HepG2 (cell line): ENCODE results near the gene GPATCH3. TPM values are rescaled to one million over a fixed set of nuclear protein-coding genes. Genes with fewer than 3 reads are reported as not detected.
A peak's percentile ranks its signal among the peaks of the same experiment; 100 is the strongest.

ENCODE experiments used
- AGO2 ChIP-seq: fragments of 200-400 bp; formaldehyde crosslinking; optimal IDR thresholded peaks from 2 replicates; pipeline ENCODE3; 2017; ENCODE audit warnings: mild to moderate bottlenecking, low read depth, low read length, moderate library complexity
- ELF1 ChIP-seq: sonication (generic); formaldehyde crosslinking; IDR thresholded peaks from 2 replicates; pipeline ENCODE4 v1.4.0; 2020; ENCODE audit warnings: missing genetic modification reagents
- HMGA1 ChIP-seq: sonication (generic); formaldehyde crosslinking; conservative IDR thresholded peaks from 2 replicates; pipeline ENCODE4 v1.4.0; 2020; ENCODE audit warnings: missing genetic modification reagents
- KDM1A ChIP-seq: IDR thresholded peaks from 2 replicates; pipeline ENCODE4 v1.6.1; 2016; ENCODE audit warnings: missing compliant biosample characterization
- KLF16 ChIP-seq, 2 experiments: sonication (generic) in 1 of 2; formaldehyde crosslinking in 1 of 2; IDR thresholded peaks; 2 replicates each; pipeline versions ENCODE4 v1.6.1 to v1.8.0; 2016 to 2023; ENCODE audit warnings: missing genetic modification reagents in 2 of 2, missing compliant biosample characterization in 1 of 2
- KLF6 ChIP-seq: IDR thresholded peaks from 2 replicates; pipeline ENCODE4 v1.8.0; 2016; ENCODE audit warnings: missing biosample characterization, missing genetic modification reagents
- NCOA5 ChIP-seq: sonication (generic); formaldehyde crosslinking; IDR thresholded peaks from 2 replicates; pipeline ENCODE4 v1.4.0; 2020; ENCODE audit warnings: missing genetic modification reagents
- NKX3-1 ChIP-seq: sonication (generic); formaldehyde crosslinking; IDR thresholded peaks from 2 replicates; pipeline ENCODE4 v1.5.0; 2020; ENCODE audit warnings: missing genetic modification reagents
- PAF1 ChIP-seq: IDR thresholded peaks from 2 replicates; pipeline ENCODE4 v1.6.1; 2016; ENCODE audit warnings: missing genetic modification reagents, missing compliant biosample characterization
- POLR2A ChIP-seq, 2 experiments: IDR thresholded peaks; 2 replicates each; pipeline ENCODE4 v1.6.1; 2011; ENCODE audit warnings: low read depth in 2 of 2, low read length in 2 of 2, mild to moderate bottlenecking in 1 of 2, moderate library complexity in 1 of 2; ENCODE audit not compliant: insufficient read depth in 1 of 2
- RFXANK ChIP-seq: IDR thresholded peaks from 2 replicates; pipeline ENCODE4 v1.6.1; 2016
- SP2 ChIP-seq: sonication (generic); formaldehyde crosslinking; IDR thresholded peaks from 2 replicates; pipeline ENCODE4 v1.5.1; 2020; ENCODE audit warnings: mild to moderate bottlenecking, missing genetic modification reagents
- SRF ChIP-seq: IDR thresholded peaks from 2 replicates; pipeline ENCODE4 v1.6.1; 2011; ENCODE audit warnings: mild to moderate bottlenecking, low read depth, low read length, moderate library complexity
- THAP11 ChIP-seq: IDR thresholded peaks from 2 replicates; pipeline ENCODE4 v1.6.1; 2016; ENCODE audit warnings: missing biosample characterization, missing genetic modification reagents
- THYN1 ChIP-seq: sonication (generic); formaldehyde crosslinking; IDR thresholded peaks from 2 replicates; pipeline ENCODE4 v1.8.1; 2023; ENCODE audit warnings: low read depth, mild to moderate bottlenecking, moderate library complexity, missing genetic modification reagents, borderline replicate concordance
- ZNF124 ChIP-seq: sonication (generic); formaldehyde crosslinking; IDR thresholded peaks from 2 replicates; pipeline ENCODE4 v1.4.0; 2020; ENCODE audit warnings: missing genetic modification reagents
- ZNF3 ChIP-seq: IDR thresholded peaks from 2 replicates; pipeline ENCODE4 v1.7.0; 2017; ENCODE audit warnings: inconsistent platforms
- ZNF350 ChIP-seq: sonication (generic); formaldehyde crosslinking; IDR thresholded peaks from 2 replicates; pipeline ENCODE4 v1.4.0; 2020; ENCODE audit warnings: mild to moderate bottlenecking, low read depth, missing genetic modification reagents, borderline replicate concordance
- ZNF430 ChIP-seq: sonication (generic); formaldehyde crosslinking; IDR thresholded peaks from 2 replicates; pipeline ENCODE4 v1.9.0; 2021; ENCODE audit warnings: mild to moderate bottlenecking, missing genetic modification reagents
- ZNF446 ChIP-seq: sonication (generic); formaldehyde crosslinking; IDR thresholded peaks from 2 replicates; pipeline ENCODE4 v1.5.0; 2020; ENCODE audit warnings: mild to moderate bottlenecking, missing genetic modification reagents
- ZNF547 ChIP-seq: sonication (generic); formaldehyde crosslinking; IDR thresholded peaks from 2 replicates; pipeline ENCODE4 v1.5.1; 2020; ENCODE audit warnings: mild to moderate bottlenecking, missing genetic modification reagents
- ZNF652 ChIP-seq: IDR thresholded peaks from 2 replicates; pipeline ENCODE4 v1.6.1; 2016; ENCODE audit warnings: low read depth, borderline replicate concordance
- polyA plus RNA-seq, 8 experiments: library from polyadenylated mRNA; depleted of rRNA in 3 of 8; stranded (reverse) in 7 of 8; unstranded in 1 of 8; fragments of >200 nt; fragmentation: Illumina TruSeq in 4 of 8; extraction: Trizol in 4 of 8; gene quantifications; 2 replicates each; pipeline versions ENCODE4 v1.2.1 to v1.2.3, GENCODE V29; 2011 to 2016; ENCODE audit warnings: low read depth in 4 of 8, missing spikeins in 1 of 8, mixed read lengths in 1 of 8; ENCODE audit not compliant: insufficient read depth in 1 of 8
- total RNA-seq, 5 experiments: library from RNA; depleted of rRNA; stranded (reverse); fragments of >200 nt; fragmentation: Illumina TruSeq; extraction: Trizol; gene quantifications; 2 replicates each; pipeline ENCODE4 v1.2.3, GENCODE V29; 2016; ENCODE audit warnings: low read depth in 1 of 5
- TF ChIP-seq, protein P1 (sequence below): IDR thresholded peaks from 2 replicates; pipeline ENCODE4 v1.6.1; 2016; ENCODE audit warnings: missing biosample characterization, missing genetic modification reagents, low read depth
- TF ChIP-seq, protein P2 (sequence below): sonication (generic); formaldehyde crosslinking; IDR thresholded peaks from 2 replicates; pipeline ENCODE4 v1.4.0; 2020; ENCODE audit warnings: mild to moderate bottlenecking, missing genetic modification reagents
- TF ChIP-seq, protein P3 (sequence below): sonication (generic); formaldehyde crosslinking; IDR thresholded peaks from 2 replicates; pipeline ENCODE4 v1.5.1; 2020; ENCODE audit warnings: mild to moderate bottlenecking, missing genetic modification reagents, borderline replicate concordance

GPATCH3 gene
- total and polyA plus RNA-seq, 2 of the 13 experiments (the other 11 are each of a cell fraction or from before 2014, with no cell fraction given) = 8.3 to 11.0 TPM

DNA sequence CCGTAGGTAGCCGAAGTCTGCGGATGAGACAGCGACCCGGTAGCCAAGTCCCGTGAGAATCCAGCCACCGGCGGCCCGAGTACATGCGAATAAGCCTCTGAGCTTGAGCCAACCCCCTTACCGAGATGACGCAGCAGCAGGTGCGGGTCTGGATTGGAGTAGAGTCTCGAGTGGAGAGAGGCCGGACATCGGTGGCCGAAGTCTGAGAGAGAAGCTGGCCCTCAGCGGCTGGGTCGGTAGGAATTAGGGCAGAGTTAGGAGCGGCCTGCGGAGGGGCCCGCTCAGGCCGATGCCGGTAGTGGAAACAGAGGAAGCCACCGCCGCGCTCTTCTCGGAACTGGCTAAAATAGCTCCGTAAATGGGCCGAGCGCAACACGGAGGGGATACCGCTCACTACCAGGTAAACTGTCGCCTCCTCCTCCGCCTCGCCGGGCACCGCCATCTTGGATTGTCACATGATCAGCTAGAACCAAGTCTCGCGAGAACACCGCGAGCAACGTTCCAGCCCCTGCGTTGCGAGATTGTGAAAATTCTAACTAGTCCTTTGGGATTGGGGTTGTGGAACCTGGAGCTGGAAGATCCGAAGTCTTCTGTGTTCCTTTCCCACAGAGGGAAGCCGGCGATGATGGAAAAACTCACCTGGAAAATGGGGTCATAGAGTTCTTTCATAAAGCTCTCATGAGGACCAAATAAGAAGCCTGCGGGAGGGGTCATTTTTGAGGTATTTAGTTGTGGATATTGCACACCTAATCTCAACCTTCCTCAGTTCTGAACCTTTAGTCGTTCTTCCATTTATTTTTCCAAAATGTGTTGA lies at the start of gene GPATCH3 (continued):
- TF ChIP-seq ELF1 (CRISPR knock-in tag) (peak; percentile 60; the same call in 1 of the 2 replicates), ZNF124 (CRISPR knock-in tag) (no peak; the same call in 1 of the 2 replicates), NCOA5 (CRISPR knock-in tag) (no peak), HMGA1 (CRISPR knock-in tag) (no peak), ZNF446 (CRISPR knock-in tag) (no peak), AGO2 (peak; percentile 57), KDM1A (no peak), ZNF430 (CRISPR knock-in tag) (peak; percentile 39; the same call in 1 of the 2 replicates), POLR2A (IDR thresholded peaks at IDR 0.05; ENCODE audit: insufficient read depth in 1 of 2, low read depth in 2 of 2, low read length in 2 of 2) (peak; percentile 79 to 98), SP2 (CRISPR knock-in tag) (no peak), PAF1 (CRISPR knock-in tag) (no peak), THYN1 (CRISPR knock-in tag) (0 out of 2 replicates have a peak, but pooled peaks have one; percentile 70), THAP11 (CRISPR knock-in tag) (peak; percentile 89), KLF6 (peak; percentile 55; the same call in 1 of the 2 replicates), KLF16 (CRISPR knock-in tag; IDR thresholded peaks at IDR 0.05) (peak in 1 of 2 experiments; percentile 82; a peak in 1 of 4 replicates), ZNF547 (CRISPR knock-in tag) (no peak), ZNF350 (CRISPR knock-in tag) (no peak; the same call in 1 of the 2 replicates), RFXANK (CRISPR knock-in tag) (no peak; the same call in 1 of the 2 replicates), ZNF652 (CRISPR knock-in tag) (no peak; the same call in 1 of the 2 replicates), NKX3-1 (CRISPR knock-in tag) (no peak), ZNF3 (CRISPR knock-in tag) (no peak), SRF (no peak)
- TF ChIP-seq, protein P1, sequence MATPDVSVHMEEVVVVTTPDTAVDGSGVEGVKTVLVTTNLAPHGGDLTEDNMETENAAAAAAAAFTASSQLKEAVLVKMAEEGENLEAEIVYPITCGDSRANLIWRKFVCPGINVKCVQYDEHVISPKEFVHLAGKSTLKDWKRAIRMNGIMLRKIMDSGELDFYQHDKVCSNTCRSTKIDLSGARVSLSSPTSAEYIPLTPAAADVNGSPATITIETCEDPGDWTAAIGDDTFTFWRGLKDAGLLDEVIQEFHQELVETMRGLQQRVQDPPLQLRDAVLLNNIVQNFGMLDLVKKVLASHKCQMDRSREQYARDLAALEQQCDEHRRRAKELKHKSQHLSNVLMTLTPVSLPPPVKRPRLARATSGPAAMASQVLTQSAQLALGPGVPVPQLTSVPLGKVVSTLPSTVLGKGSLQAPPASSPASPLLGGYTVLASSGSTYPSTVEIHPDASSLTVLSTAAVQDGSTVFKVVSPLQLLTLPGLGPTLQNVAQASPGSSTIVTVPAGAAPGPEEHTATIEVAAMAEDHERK = peak; percentile 56; the same call in 1 of the 2 replicates
- TF ChIP-seq, protein P2, sequence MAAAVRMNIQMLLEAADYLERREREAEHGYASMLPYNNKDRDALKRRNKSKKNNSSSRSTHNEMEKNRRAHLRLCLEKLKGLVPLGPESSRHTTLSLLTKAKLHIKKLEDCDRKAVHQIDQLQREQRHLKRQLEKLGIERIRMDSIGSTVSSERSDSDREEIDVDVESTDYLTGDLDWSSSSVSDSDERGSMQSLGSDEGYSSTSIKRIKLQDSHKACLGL (CRISPR knock-in tag) = no peak
- TF ChIP-seq, protein P3, sequence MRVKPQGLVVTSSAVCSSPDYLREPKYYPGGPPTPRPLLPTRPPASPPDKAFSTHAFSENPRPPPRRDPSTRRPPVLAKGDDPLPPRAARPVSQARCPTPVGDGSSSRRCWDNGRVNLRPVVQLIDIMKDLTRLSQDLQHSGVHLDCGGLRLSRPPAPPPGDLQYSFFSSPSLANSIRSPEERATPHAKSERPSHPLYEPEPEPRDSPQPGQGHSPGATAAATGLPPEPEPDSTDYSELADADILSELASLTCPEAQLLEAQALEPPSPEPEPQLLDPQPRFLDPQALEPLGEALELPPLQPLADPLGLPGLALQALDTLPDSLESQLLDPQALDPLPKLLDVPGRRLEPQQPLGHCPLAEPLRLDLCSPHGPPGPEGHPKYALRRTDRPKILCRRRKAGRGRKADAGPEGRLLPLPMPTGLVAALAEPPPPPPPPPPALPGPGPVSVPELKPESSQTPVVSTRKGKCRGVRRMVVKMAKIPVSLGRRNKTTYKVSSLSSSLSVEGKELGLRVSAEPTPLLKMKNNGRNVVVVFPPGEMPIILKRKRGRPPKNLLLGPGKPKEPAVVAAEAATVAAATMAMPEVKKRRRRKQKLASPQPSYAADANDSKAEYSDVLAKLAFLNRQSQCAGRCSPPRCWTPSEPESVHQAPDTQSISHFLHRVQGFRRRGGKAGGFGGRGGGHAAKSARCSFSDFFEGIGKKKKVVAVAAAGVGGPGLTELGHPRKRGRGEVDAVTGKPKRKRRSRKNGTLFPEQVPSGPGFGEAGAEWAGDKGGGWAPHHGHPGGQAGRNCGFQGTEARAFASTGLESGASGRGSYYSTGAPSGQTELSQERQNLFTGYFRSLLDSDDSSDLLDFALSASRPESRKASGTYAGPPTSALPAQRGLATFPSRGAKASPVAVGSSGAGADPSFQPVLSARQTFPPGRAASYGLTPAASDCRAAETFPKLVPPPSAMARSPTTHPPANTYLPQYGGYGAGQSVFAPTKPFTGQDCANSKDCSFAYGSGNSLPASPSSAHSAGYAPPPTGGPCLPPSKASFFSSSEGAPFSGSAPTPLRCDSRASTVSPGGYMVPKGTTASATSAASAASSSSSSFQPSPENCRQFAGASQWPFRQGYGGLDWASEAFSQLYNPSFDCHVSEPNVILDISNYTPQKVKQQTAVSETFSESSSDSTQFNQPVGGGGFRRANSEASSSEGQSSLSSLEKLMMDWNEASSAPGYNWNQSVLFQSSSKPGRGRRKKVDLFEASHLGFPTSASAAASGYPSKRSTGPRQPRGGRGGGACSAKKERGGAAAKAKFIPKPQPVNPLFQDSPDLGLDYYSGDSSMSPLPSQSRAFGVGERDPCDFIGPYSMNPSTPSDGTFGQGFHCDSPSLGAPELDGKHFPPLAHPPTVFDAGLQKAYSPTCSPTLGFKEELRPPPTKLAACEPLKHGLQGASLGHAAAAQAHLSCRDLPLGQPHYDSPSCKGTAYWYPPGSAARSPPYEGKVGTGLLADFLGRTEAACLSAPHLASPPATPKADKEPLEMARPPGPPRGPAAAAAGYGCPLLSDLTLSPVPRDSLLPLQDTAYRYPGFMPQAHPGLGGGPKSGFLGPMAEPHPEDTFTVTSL (CRISPR knock-in tag) = peak; percentile 37; the same call in 1 of the 2 replicates
